Measurements from ENCODE around the gene ANKMY2.

- TF ChIP-seq POLR2A (IDR thresholded peaks at IDR 0.05) (no peak), CTCF (IDR thresholded peaks at IDR 0.05) (no peak), EP300 (IDR thresholded peaks at IDR 0.05) (no peak)
Observed at GRCh38 chr7:16562456-16563220, 82.9 kb downstream of the ANKMY2 start.

All from ovary (tissue), 3 donors.